Measurements from ENCODE around the gene SMIM5.
A peak's percentile ranks its signal among the peaks of the same experiment; 100 is the strongest.
"Not testable (repeated sequence)": the region's sequence is repeated elsewhere in the genome, so short reads cannot be mapped to it uniquely, and the experiment has no call there.

Gene SMIM5, protein sequence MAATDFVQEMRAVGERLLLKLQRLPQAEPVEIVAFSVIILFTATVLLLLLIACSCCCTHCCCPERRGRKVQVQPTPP

DNA sequence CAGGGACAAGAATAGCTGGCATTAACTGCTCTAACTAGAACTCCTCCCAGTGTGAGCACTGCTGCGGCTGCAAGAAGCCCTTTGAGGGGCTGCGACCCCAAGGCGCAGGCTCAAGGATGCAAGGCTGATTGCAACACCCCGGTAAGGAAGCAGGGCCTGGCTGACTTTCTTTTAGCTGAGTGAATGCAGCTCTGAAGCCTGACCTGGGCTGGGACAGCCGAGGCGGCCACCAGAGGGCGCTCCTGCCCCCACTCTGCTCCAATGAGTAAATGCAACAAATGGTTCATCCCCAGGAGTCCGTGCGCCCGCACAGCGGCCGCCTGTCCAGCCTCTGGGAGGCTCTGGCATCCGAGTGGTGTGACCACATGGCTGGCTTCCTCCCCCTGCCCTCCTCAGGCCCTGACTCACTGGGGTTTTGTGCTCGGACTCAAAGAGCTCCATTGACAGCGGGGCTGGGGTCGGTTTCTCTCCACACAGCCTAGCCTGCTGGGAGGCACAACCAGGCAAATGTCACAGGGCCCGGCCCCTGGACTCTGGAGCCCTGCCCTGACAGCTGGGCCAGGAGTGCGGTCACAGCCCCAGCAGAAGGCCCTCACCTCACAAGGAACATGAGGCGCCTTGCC, at the start of gene SMIM5:
TSS of gene SMIM5 (plus strand) at position 572 of the 623 bp plus-strand sequence. CDS start 6,768 bp downstream, outside the sequence.
- in situ Hi-C loops (cut with HindIII; ENCODE audit: low pct_ligation_motif_present, low pct_unique_long_range_greater_than_20kb, low sequenced_read_pairs) = no loop called here
- peak; percentile 89 for DNase-seq

DNA sequence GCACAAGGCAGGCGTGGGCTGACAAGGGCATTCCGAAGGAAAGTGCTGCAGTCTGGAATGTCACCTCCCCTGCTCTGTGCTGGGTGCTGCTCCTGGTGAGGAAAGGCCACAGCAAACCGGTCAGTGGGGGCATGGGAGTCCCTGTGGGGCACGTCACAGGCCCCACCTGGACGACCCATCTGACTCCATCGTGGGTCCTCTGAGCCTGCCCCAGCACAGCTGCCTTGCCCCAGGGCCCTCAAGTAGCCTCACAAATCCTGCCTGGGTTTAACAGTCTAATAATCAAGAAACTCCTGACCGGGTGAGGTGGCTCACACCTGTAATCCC, 48.4 kb upstream of the SMIM5 start:
- no peak for DNase-seq
- in situ Hi-C loops (cut with HindIII; ENCODE audit: low pct_ligation_motif_present, low pct_unique_long_range_greater_than_20kb, low sequenced_read_pairs) = no loop called here

DNA sequence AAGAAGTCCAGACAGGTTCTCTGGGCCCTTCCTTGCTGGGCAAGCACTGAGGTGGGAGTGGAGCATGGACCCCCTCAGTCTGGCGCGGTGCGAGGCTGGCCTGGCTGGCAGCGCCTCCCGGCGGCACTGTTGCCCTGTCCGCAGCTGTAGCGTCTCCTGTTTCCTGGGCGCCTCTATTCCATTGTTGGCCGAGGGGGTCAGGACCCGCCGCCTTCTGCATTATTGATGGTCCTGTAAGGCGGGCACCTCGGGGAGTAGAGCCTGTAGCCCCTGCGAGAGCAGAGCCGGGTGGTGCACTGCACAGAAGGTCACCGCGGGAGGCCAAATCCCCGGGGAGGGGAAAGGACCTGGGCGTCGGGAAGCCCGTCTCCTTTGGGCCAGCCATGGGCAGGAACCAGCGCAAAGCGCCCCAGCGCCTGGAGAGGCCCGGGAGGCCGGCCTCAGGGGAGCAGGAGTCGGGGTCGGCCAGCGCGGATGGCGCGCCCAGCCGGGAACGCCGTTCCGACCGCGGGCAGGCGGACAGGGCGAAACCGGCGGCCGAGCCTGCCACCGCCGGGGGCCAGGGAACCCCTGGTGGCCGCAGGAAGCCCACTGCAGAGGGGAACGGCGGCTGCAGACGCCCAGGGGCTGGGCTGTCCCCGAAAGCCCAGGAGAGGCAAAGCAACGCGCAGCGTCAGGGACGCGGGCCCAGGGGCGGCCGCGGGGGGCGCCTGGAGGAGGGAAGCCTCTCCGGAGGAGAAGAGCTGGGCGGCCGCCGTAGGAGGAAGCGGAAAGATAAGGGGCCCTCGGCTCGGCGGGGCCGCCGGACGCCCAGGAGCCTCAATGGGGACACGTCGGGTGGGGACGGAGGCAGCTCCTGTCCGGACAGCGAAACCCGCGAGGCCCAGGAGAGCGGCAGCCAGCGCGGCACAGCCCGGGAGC, 45.3 kb upstream of the SMIM5 start, which contains the start of gene MYO15B:
TSS of gene MYO15B (plus strand) at position 126 of the 921 bp plus-strand sequence. CDS start at position 384, 258 bp downstream.
- DNase-seq = no peak
- in situ Hi-C loops (cut with HindIII; ENCODE audit: low pct_ligation_motif_present, low pct_unique_long_range_greater_than_20kb, low sequenced_read_pairs) = no loop called here

DNA sequence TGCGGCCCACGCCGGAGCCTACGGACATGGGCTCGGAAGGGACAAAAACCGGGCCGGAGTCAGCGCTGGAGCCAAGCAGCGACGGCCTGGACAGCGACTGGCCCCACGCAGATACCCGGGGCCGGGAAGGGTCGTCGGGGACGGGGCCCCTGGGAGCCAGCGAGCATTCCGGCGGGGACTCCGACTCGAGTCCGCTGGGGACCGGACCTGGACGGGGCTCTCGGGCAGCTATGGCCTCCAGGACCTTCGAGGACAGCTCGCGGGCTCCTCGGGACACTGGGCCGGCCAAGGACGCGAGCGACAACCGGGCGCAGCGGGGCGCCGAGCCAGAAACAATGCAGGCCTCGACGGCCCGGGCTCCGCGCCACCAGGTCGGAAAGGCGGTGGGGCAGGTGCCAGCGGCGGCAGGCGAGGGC, 44.6 kb upstream of the SMIM5 start:
- DNase-seq = no peak
- in situ Hi-C loops (cut with HindIII; ENCODE audit: low pct_ligation_motif_present, low pct_unique_long_range_greater_than_20kb, low sequenced_read_pairs) = no loop called here

DNA sequence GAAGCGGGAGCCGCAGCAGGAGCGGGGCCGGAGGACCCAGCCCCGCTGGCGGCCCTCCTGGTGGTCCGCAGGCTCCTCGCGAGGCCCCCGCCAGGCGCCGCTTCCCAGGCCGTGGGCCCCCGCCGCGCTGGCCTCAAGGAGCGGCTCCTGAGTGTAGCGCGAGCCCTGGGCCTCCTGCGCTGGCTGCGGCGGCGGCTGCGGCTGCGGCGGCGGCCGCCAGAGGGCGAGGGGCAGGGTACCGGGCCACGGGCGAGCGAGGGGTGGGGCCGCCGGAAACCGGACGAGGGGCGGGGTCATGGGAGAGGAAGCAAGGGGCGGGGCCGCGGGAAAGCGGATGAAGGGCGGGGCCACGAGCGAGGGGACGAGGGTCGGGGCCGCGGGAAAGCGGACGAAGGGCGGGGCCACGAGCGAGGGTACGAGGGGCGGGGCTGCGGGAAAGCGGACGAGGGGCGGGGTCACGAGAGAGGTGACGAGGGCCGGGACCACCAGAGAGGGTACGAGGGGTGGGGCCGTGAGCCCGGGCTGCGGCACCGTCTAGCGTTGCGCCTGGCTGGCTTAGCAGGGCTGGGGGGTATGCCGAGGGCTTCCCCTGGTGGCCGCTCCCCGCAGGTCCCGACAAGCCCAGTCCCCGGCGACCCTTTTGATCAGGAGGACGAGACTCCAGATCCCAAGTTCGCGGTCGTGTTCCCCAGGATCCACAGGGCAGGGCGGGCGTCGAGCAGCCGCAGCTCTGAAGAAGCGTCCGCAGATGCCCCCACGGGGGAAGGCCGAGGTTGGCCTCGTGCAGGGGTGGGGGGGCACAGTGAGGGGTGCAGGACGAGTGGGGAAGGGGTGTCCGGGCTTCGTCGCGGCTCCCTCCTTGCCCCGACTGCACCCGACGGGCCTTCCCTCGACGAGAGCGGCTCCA, 44.0 kb upstream of the SMIM5 start:
- peak; percentile 88 for DNase-seq
- in situ Hi-C loops (cut with HindIII; ENCODE audit: low pct_ligation_motif_present, low pct_unique_long_range_greater_than_20kb, low sequenced_read_pairs) = no loop called here

DNA sequence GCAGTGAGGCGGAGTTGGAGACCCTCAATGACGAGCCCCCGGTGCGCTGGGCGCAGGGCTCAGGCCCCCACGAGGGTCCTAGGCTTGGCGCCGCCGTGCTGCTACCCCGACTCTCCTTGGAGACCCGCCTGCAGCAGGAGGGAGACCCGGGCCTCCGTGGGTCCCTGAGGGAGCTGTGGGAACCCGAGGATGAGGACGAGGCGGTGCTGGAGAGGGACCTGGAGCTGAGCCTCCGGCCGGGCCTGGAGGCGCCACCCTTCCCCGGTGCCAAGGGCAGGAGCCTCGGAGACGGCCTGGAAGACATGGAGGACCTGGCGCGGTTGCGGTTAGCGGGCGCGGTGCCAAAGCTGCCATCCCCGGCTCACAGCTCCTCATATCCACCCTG, 43.3 kb upstream of the SMIM5 start:
- in situ Hi-C loops (cut with HindIII; ENCODE audit: low pct_ligation_motif_present, low pct_unique_long_range_greater_than_20kb, low sequenced_read_pairs) = no loop called here
- DNase-seq = no peak

DNA sequence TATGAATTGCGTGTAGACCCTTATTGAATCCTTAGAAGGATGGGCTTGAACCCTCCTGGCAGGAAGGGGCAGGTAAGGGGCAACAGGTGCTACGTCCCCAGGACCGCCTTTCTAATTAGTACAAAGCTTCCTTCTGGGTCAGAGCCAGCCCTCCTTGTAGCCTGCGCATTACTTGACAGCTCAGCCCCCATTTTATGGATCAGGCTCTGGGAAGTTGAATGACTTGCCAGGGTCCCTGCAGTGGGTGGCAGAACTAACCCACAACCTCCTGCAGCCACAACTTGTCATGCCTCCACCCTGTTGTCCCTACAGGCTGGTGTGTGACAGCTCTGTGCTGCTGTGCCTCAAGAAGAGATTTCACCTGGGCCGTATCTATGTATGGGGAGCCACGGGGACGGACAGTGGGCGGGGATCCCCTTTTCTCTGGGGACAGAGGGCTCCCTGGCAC, 42.9 kb upstream of the SMIM5 start:
- no peak for DNase-seq
- in situ Hi-C loops (cut with HindIII; ENCODE audit: low pct_ligation_motif_present, low pct_unique_long_range_greater_than_20kb, low sequenced_read_pairs) = no loop called here

DNA sequence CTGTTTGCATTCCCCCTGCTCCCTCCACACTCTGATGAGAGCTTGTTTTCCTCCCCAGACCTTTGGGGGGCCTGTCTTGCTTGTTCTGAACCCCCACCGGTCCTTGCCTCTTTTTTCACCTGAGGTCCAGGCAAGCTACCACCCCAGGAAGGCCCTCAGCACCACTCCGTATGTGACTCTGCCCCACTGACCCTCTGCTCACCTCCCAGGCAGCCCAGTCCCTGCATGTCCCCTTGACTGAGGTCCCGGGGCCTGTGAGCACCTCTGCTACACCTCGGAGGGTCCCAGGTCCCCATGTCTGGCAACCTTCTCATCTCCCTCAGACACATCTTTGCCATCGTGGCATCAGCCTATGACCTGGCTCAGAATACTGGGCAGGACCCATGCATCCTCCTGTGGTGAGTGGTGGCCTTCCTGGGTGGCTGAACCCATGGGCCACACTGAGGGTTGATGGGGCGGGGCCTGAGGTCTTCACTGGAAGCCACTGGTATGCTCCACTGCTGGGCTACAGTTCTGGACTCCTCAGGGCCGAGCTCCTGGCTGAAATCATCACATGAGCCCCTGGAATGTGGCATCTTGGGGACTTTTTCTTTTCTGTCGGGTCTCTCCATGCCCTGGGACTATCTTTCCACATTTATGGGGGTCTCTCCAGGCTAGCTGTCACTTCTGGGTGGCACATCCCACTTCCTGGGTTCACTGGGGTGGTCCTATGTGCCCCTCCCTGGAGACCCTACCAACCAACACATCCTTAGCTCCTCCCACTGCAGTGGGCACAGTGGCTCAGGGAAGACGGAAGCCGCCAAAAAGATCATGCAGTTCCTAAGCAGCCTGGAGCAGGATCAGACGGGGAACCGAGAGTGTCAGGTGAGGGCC, 42.1 kb upstream of the SMIM5 start:
- no peak for DNase-seq
- in situ Hi-C loops (cut with HindIII; ENCODE audit: low pct_ligation_motif_present, low pct_unique_long_range_greater_than_20kb, low sequenced_read_pairs) = no loop called here

DNA sequence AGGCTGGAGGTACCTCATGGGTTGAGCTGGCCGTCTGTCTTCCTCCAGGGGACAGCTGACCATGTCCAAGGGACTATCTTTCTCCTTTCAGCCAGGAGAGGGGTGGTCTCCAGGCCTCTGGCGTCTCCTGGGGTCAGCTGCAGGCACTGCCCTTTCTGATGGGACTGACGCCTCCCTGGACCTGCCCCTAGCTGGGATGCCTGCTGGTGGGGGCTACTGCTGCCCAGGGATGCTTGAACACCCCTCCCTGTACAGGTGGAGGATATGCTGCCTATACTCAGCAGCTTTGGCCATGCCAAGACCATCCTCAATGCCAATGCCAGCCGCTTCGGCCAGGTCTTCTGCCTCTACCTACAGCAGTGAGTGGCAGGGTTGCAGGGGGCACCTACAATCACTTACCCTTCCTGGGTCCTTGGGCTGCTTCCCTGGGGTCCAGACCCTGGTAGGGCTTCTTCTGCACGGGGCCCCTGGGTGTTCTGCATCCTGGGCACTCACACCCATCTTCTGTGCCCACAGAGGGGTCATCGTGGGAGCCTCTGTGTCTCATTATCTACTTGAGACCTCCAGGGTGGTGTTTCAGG, 41.4 kb upstream of the SMIM5 start:
- DNase-seq = no peak
- in situ Hi-C loops (cut with HindIII; ENCODE audit: low pct_ligation_motif_present, low pct_unique_long_range_greater_than_20kb, low sequenced_read_pairs) = no loop called here

DNA sequence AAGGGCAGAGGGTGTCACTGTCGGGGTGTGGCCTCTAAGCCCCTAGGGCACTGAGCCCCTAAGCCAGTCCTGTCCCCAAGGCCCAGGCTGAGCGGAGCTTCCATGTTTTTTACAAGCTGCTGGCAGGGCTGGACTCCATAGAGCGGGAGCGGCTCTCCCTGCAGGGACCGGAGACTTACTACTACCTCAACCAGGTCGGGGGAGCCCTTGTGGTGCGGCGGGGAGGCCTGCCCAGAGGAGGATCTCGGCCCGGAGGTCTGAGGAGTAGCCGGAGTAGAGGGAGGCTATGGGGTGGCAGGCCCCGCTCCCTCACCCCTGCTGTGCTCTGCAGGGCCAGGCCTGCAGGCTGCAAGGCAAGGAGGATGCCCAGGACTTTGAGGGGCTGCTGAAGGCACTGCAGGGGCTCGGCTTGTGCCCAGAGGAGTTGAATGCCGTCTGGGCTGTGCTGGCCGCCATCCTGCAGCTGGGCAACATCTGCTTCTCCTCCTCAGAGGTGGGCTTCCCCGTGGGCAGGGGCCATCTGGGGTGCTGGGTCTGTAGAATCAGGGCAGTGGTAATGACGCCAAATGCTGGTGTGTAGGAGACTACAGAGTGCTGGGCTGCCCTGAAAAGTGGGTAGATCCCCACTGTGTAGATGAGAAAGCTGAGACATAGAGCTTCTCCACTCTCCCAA, 40.8 kb upstream of the SMIM5 start:
- in situ Hi-C loops (cut with HindIII; ENCODE audit: low pct_ligation_motif_present, low pct_unique_long_range_greater_than_20kb, low sequenced_read_pairs) = no loop called here
- no peak for DNase-seq

DNA sequence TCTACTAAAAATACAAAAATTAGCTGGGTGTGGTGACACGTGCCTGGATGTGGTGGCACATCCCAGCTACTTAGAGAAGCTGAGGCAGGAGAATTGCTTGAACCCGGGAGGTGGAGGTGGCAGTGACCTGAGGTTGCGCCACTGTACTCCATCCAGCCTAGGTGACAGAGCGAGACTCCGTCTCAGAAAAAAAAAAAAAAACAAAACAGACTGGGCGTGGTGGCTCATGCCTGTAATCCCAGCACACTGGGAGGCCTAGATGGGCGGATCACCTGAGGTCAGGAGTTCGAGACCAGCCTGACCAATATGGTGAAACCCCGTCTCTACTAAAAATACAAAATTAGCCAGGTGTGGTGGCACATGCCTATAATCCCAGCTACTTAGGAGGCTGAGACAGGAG, 39.8 kb upstream of the SMIM5 start:
- in situ Hi-C loops (cut with HindIII; ENCODE audit: low pct_ligation_motif_present, low pct_unique_long_range_greater_than_20kb, low sequenced_read_pairs); DNase-seq: not testable (repeated sequence)

DNA sequence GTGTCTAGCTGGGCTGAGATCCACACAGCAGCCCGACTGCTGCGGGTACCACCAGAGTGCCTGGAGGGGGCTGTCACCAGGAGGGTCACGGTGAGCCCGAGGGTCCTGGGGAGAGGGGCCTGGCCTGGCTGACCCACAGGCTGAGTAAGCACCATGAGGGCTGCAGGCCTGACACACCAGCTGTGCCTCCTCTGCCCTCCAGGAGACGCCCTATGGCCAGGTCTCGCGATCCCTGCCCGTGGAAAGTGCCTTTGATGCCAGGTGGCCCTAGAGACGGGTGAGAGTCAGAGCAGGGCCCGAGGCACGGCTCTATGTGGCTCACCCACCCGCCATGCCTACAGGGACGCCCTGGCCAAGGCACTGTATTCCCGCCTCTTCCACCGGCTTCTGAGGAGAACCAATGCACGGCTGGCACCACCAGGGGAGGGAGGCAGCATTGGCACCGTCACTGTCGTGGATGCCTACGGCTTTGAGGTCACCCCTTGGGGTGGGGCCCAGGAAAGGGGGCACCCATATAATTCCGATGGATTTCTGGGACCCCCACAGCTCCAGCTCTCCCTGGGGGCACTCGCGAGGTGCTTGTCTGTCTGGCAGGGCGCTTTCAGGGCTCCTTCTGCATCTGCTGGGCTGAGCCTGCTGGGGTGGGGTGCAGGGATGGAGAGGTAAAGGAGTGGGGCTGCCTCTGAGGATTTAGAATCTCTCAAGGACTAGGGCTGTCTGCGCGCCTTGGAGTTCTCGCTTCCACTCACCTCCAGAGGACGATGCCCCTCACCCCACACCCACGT, 38.5 kb upstream of the SMIM5 start:
- DNase-seq = no peak
- in situ Hi-C loops (cut with HindIII; ENCODE audit: low pct_ligation_motif_present, low pct_unique_long_range_greater_than_20kb, low sequenced_read_pairs) = no loop called here

DNA sequence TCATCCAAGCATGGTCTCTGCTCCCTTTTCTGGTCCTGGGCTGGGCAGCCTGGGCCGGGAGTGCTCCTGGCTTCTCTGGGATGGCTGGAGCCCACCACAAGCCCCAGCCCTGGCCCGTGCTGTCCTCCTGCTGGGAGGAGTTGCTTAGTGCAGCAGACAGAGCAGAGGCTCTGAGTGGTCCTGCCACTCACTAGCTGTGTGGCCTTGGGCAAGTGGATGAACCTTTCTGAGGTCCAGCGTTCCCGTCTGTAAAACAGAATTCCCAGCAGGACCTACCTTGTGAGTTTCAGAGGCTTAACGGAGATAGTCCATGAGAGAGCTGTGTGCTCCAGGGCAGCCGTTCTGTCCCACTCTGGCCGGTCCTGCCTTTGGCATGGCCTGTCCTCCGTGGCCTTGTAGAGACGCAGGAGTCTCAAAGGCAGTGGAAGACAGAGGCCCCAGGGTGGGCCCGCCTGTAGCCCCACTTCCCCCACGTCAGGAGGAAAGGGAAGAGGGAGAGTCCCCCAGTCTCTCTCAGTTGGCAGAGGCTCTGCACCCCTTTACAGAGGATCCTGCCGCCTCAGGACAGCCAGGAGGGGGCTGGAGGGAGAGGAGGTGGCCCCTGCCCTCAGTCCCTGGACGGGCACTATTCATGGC, 37.8 kb upstream of the SMIM5 start:
- DNase-seq = no peak

DNA sequence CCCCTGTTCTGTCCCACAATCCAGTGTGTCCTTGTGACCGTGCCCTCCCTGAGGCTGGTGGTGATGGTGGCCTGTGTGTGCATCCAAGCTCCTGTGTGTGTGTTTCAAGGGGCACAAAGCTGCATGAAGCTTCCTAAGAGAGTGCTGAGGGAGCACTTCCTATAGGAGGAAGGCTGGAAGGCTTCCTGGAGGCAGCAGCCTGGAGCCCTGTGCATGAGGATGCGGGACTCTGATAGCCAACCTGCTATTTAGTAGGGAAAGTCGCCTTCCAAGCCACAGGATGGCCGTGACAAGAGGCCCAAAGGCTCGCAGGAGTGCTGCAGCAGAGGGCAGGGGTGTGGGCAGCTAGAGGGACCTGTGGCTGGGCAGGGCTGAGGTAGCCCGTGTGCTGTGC, 37.3 kb upstream of the SMIM5 start:
- in situ Hi-C loops (cut with HindIII; ENCODE audit: low pct_ligation_motif_present, low pct_unique_long_range_greater_than_20kb, low sequenced_read_pairs) = no loop called here
- no peak for DNase-seq

More for the DNA sequence above, 37.8 kb upstream of the SMIM5 start:
- in situ Hi-C loops (cut with HindIII; ENCODE audit: low pct_ligation_motif_present, low pct_unique_long_range_greater_than_20kb, low sequenced_read_pairs) = no loop called here

DNA sequence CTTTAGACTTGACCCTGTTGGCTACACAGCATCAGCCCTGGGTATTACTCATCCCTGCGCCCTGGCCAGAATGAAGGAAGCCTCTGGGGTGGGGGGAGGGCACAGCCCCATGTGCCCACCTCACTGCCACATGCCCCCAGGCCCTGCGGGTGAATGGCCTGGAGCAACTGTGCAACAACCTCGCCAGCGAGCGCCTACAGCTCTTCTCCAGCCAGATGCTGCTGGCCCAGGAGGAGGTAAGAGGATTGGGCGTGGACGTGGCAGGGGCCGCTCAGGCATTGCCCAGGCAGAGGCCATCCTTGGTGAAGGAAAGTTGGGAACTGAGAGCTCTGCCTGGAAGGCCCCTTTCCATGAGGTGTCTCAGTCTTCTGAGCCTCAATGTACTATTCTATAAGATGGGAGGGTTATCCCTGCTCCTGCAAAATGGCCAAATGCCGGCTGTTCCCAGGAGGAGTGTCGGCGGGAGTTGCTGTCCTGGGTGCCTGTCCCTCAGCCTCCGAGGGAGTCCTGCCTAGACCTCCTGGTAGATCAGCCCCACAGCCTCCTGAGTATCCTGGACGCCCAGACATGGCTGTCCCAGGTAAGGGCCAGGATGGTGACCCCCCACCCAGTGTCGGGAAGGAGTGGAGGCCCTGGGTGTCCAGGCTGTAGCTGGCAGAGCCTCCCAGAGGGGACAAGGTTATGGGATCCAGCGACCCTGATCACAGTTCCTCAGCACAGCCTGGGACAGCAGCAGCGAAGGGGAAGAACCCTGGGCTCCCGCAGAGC, 36.7 kb upstream of the SMIM5 start:
- in situ Hi-C loops (cut with HindIII; ENCODE audit: low pct_ligation_motif_present, low pct_unique_long_range_greater_than_20kb, low sequenced_read_pairs) = no loop called here
- no peak for DNase-seq
